IMR-90 (cell line): Measurements from ENCODE around the gene S100A13. TPM values are rescaled to one million over a fixed set of nuclear protein-coding genes. Genes with fewer than 3 reads are reported as not detected.

Experiments
- CEBPB ChIP-seq: IDR thresholded peaks from 2 replicates; pipeline ENCODE4 v1.6.1; 2012; ENCODE audit warnings: low read depth, low read length, improper control_type of control experiment
- MAZ ChIP-seq: IDR thresholded peaks from 2 replicates; pipeline ENCODE4 v1.6.1; 2012; ENCODE audit warnings: low read depth, mild to moderate bottlenecking, low read length, improper control_type of control experiment, moderate library complexity, borderline replicate concordance
- MXI1 ChIP-seq: IDR thresholded peaks from 2 replicates; pipeline ENCODE4 v1.6.1; 2012; ENCODE audit warnings: low read depth, mild to moderate bottlenecking, low read length, moderate library complexity, borderline replicate concordance
- POLR2A ChIP-seq: IDR thresholded peaks from 2 replicates; pipeline ENCODE4 v1.6.1; 2012; ENCODE audit warnings: mild to moderate bottlenecking, low read depth, low read length
- RFX5 ChIP-seq: IDR thresholded peaks from 2 replicates; pipeline ENCODE4 v1.8.0; 2012; ENCODE audit warnings: low read depth, mild to moderate bottlenecking, low read length, moderate library complexity
- SMC3 ChIP-seq: fragments of 150-350 bp; IDR thresholded peaks from 2 replicates; pipeline ENCODE4 v1.6.1; 2016; ENCODE audit warnings: low read depth, mild to moderate bottlenecking, antibody characterized with exemption, low read length, moderate library complexity
- polyA plus RNA-seq, 3 experiments: library from polyadenylated mRNA; depleted of rRNA; stranded (reverse); fragments of >200 nt; gene quantifications; 2 replicates each; pipeline ENCODE4 v1.2.3, GENCODE V29; 2012; ENCODE audit warnings: low replicate concordance in 1 of 3
- total RNA-seq: library from RNA; depleted of rRNA; stranded (reverse); fragments of >200 nt; gene quantifications from 2 replicates; pipeline ENCODE4 v1.2.3, GENCODE V29; 2012

S100A13 gene
- total and polyA plus RNA-seq, 2 of the 4 experiments (the other 2 are of a cell fraction), result 122 to 468 TPM

GRCh38 chr1:153626904-153627714 is at the start of gene S100A13 (continued):
- TF ChIP-seq MAZ, result no peak; the same call in 1 of the 2 replicates
- TF ChIP-seq POLR2A, result peak; percentile 99
- TF ChIP-seq CEBPB, result no peak
- no peak; the same call in 1 of the 2 replicates for TF ChIP-seq MXI1
- TF ChIP-seq SMC3, result peak; percentile 24
- no peak for TF ChIP-seq RFX5
